ENCODE measurements around the gene AGXT2. TPM values are rescaled to one million over a fixed set of nuclear protein-coding genes. Genes with fewer than 3 reads are reported as not detected.

Gene AGXT2
- total and polyA plus RNA-seq, 2 donors: 0.02 TPM; not detected in 1

- Histone ChIP-seq H3K9me3 (ENCODE audit: control insufficient read depth in 2 of 2, insufficient read depth in 1 of 2, low read length in 1 of 2) (no peaks in the 10 kb centered on the region), H3K27me3 (ENCODE audit: control insufficient read depth in 2 of 2, insufficient read depth in 1 of 2, low read length in 1 of 2) (no peaks in the 10 kb centered on the region), H3K4me3 (ENCODE audit: low read length in 2 of 2) (no peak overlapping the region), H3K4me1 (ENCODE audit: control insufficient read depth in 2 of 2, insufficient read depth in 2 of 2, low read length in 2 of 2) (no peaks in the 10 kb centered on the region), H3K36me3 (ENCODE audit: control insufficient read depth in 2 of 2, insufficient read depth in 2 of 2, low read length in 1 of 2) (no peaks in the 10 kb centered on the region), H3K27ac (ENCODE audit: low read depth in 1 of 2, low read length in 1 of 2) (no peak overlapping the region)
- no peak for DNase-seq (ENCODE audit: low read depth in 6 of 9, low spot score in 9 of 9)
- 75% methylated on average over 10 of the region's 10 CpGs for whole genome bisulfite sequencing
Measured at GRCh38 chr5:35030426-35031100, 17.2 kb downstream of the AGXT2 start.

GRCh38 chr5:35029333-35029732, 18.4 kb downstream of the AGXT2 start:
- 60% methylated on average over 4 of the region's 4 CpGs for WGBS
- Histone ChIP-seq H3K27me3 (ENCODE audit: control insufficient read depth in 2 of 2, insufficient read depth in 1 of 2, low read length in 1 of 2) (no peaks in the 10 kb centered on the region), H3K9me3 (ENCODE audit: control insufficient read depth in 2 of 2, insufficient read depth in 1 of 2, low read length in 1 of 2) (no peaks in the 10 kb centered on the region)

GRCh38 chr5:35026941-35027340, 20.8 kb downstream of the AGXT2 start:
- H3K4me3 ChIP-seq (ENCODE audit: low read length in 2 of 2): no peak overlapping the region
- no peaks in the 10 kb centered on the region for H3K9me3 ChIP-seq (ENCODE audit: control insufficient read depth in 2 of 2, insufficient read depth in 1 of 2, low read length in 1 of 2)
- H3K27me3 ChIP-seq (ENCODE audit: control insufficient read depth in 2 of 2, insufficient read depth in 1 of 2, low read length in 1 of 2): no peaks in the 10 kb centered on the region
- H3K27ac ChIP-seq (ENCODE audit: low read depth in 1 of 2, low read length in 1 of 2): no peak overlapping the region
- no peaks in the 10 kb centered on the region for H3K36me3 ChIP-seq (ENCODE audit: control insufficient read depth in 2 of 2, insufficient read depth in 2 of 2, low read length in 1 of 2)
- no peak for DNase-seq (ENCODE audit: low read depth in 6 of 9, low spot score in 9 of 9)
- WGBS: 96% methylated on average over 5 of the region's 5 CpGs
- no peaks in the 10 kb centered on the region for H3K4me1 ChIP-seq (ENCODE audit: control insufficient read depth in 2 of 2, insufficient read depth in 2 of 2, low read length in 2 of 2)

More at GRCh38 chr5:35029333-35029732, 18.4 kb downstream of the AGXT2 start:
- Histone ChIP-seq H3K4me1 (ENCODE audit: control insufficient read depth in 2 of 2, insufficient read depth in 2 of 2, low read length in 2 of 2) (no peaks in the 10 kb centered on the region), H3K36me3 (ENCODE audit: control insufficient read depth in 2 of 2, insufficient read depth in 2 of 2, low read length in 1 of 2) (no peaks in the 10 kb centered on the region), H3K27ac (ENCODE audit: low read depth in 1 of 2, low read length in 1 of 2) (no peak overlapping the region), H3K4me3 (ENCODE audit: low read length in 2 of 2) (no peak overlapping the region)
- DNase-seq (ENCODE audit: low read depth in 6 of 9, low spot score in 9 of 9): no peak

GRCh38 chr5:35026280-35026840, 21.4 kb downstream of the AGXT2 start:
- DNase-seq (ENCODE audit: low read depth in 6 of 9, low spot score in 9 of 9): no peak
- H3K9me3 ChIP-seq (ENCODE audit: control insufficient read depth in 2 of 2, insufficient read depth in 1 of 2, low read length in 1 of 2): no peaks in the 10 kb centered on the region
- no peaks in the 10 kb centered on the region for H3K36me3 ChIP-seq (ENCODE audit: control insufficient read depth in 2 of 2, insufficient read depth in 2 of 2, low read length in 1 of 2)
- H3K27me3 ChIP-seq (ENCODE audit: control insufficient read depth in 2 of 2, insufficient read depth in 1 of 2, low read length in 1 of 2): no peaks in the 10 kb centered on the region
- no peak overlapping the region for H3K27ac ChIP-seq (ENCODE audit: low read depth in 1 of 2, low read length in 1 of 2)
- no peak overlapping the region for H3K4me3 ChIP-seq (ENCODE audit: low read length in 2 of 2)
- H3K4me1 ChIP-seq (ENCODE audit: control insufficient read depth in 2 of 2, insufficient read depth in 2 of 2, low read length in 2 of 2): no peaks in the 10 kb centered on the region
- 95% methylated on average over 5 of the region's 5 CpGs for WGBS

GRCh38 chr5:35024911-35025510, 22.7 kb downstream of the AGXT2 start:
- no peak for DNase-seq (ENCODE audit: low read depth in 6 of 9, low spot score in 9 of 9)
- Histone ChIP-seq H3K4me3 (ENCODE audit: low read length in 2 of 2) (no peak overlapping the region), H3K27me3 (ENCODE audit: control insufficient read depth in 2 of 2, insufficient read depth in 1 of 2, low read length in 1 of 2) (no peaks in the 10 kb centered on the region), H3K27ac (ENCODE audit: low read depth in 1 of 2, low read length in 1 of 2) (no peak overlapping the region), H3K9me3 (ENCODE audit: control insufficient read depth in 2 of 2, insufficient read depth in 1 of 2, low read length in 1 of 2) (no peaks in the 10 kb centered on the region), H3K4me1 (ENCODE audit: control insufficient read depth in 2 of 2, insufficient read depth in 2 of 2, low read length in 2 of 2) (no peaks in the 10 kb centered on the region), H3K36me3 (ENCODE audit: control insufficient read depth in 2 of 2, insufficient read depth in 2 of 2, low read length in 1 of 2) (no peaks in the 10 kb centered on the region)
- WGBS: 92% methylated on average over 10 of the region's 10 CpGs

- H3K36me3 ChIP-seq (ENCODE audit: control insufficient read depth in 2 of 2, insufficient read depth in 2 of 2, low read length in 1 of 2): no peaks in the 10 kb centered on the region
- no peak overlapping the region for H3K27ac ChIP-seq (ENCODE audit: low read depth in 1 of 2, low read length in 1 of 2)
- no peak overlapping the region for H3K4me3 ChIP-seq (ENCODE audit: low read length in 2 of 2)
- DNase-seq (ENCODE audit: low read depth in 6 of 9, low spot score in 9 of 9): no peak
- no peaks in the 10 kb centered on the region for H3K27me3 ChIP-seq (ENCODE audit: control insufficient read depth in 2 of 2, insufficient read depth in 1 of 2, low read length in 1 of 2)
- H3K4me1 ChIP-seq (ENCODE audit: control insufficient read depth in 2 of 2, insufficient read depth in 2 of 2, low read length in 2 of 2): no peaks in the 10 kb centered on the region
- H3K9me3 ChIP-seq (ENCODE audit: control insufficient read depth in 2 of 2, insufficient read depth in 1 of 2, low read length in 1 of 2): no peaks in the 10 kb centered on the region
- 94% methylated on average over 7 of the region's 7 CpGs for WGBS
Measured at GRCh38 chr5:35023391-35024178, 24.2 kb downstream of the AGXT2 start.

- 48% methylated on average over 4 of the region's 4 CpGs for WGBS
- no peaks in the 10 kb centered on the region for H3K27me3 ChIP-seq (ENCODE audit: control insufficient read depth in 2 of 2, insufficient read depth in 1 of 2, low read length in 1 of 2)
Measured at GRCh38 chr5:35016174-35017051, 31.3 kb downstream of the AGXT2 start.

GRCh38 chr5:35015063-35015462, 32.7 kb downstream of the AGXT2 start:
- H3K27me3 ChIP-seq (ENCODE audit: control insufficient read depth in 2 of 2, insufficient read depth in 1 of 2, low read length in 1 of 2): no peaks in the 10 kb centered on the region
- no peaks in the 10 kb centered on the region for H3K36me3 ChIP-seq (ENCODE audit: control insufficient read depth in 2 of 2, insufficient read depth in 2 of 2, low read length in 1 of 2)
- no peak overlapping the region for H3K4me3 ChIP-seq (ENCODE audit: low read length in 2 of 2)
- H3K4me1 ChIP-seq (ENCODE audit: control insufficient read depth in 2 of 2, insufficient read depth in 2 of 2, low read length in 2 of 2): no peaks in the 10 kb centered on the region
- H3K9me3 ChIP-seq (ENCODE audit: control insufficient read depth in 2 of 2, insufficient read depth in 1 of 2, low read length in 1 of 2): no peaks in the 10 kb centered on the region
- DNase-seq (ENCODE audit: low read depth in 6 of 9, low spot score in 9 of 9): no peak
- WGBS: 70% methylated on average over 4 of the region's 4 CpGs
- no peak overlapping the region for H3K27ac ChIP-seq (ENCODE audit: low read depth in 1 of 2, low read length in 1 of 2)

More at GRCh38 chr5:35016174-35017051, 31.3 kb downstream of the AGXT2 start:
- H3K36me3 ChIP-seq (ENCODE audit: control insufficient read depth in 2 of 2, insufficient read depth in 2 of 2, low read length in 1 of 2): no peaks in the 10 kb centered on the region
- H3K27ac ChIP-seq (ENCODE audit: low read depth in 1 of 2, low read length in 1 of 2): no peak overlapping the region
- no peak overlapping the region for H3K4me3 ChIP-seq (ENCODE audit: low read length in 2 of 2)
- H3K4me1 ChIP-seq (ENCODE audit: control insufficient read depth in 2 of 2, insufficient read depth in 2 of 2, low read length in 2 of 2): no peaks in the 10 kb centered on the region
- DNase-seq (ENCODE audit: low read depth in 6 of 9, low spot score in 9 of 9): no peak
- no peaks in the 10 kb centered on the region for H3K9me3 ChIP-seq (ENCODE audit: control insufficient read depth in 2 of 2, insufficient read depth in 1 of 2, low read length in 1 of 2)

Data from thymus (tissue), 11 donors.